NCI-H774 (cell line): ENCODE data around the gene H1-8.
"Not testable (repeated sequence)": the region's sequence is repeated elsewhere in the genome, so short reads cannot be mapped to it uniquely, and the experiment has no call there.

Experiments used
- DNase-seq: peaks from one replicate; lab custom pipeline; 2025; lab: John Stamatoyannopoulos, UW

The H1-8 gene

GRCh38 chr3:129533406-129533805 lies 9.6 kb upstream of the H1-8 start:
- DNase-seq: no peak

- no peak for DNase-seq
These were observed 8.4 kb upstream of the H1-8 start for GRCh38 chr3:129534428-129535027.

GRCh38 chr3:129535075-129535474 lies 7.9 kb upstream of the H1-8 start:
- DNase-seq: no peak

GRCh38 chr3:129536374-129536667 lies 6.7 kb upstream of the H1-8 start:
- no peak for DNase-seq

DNA sequence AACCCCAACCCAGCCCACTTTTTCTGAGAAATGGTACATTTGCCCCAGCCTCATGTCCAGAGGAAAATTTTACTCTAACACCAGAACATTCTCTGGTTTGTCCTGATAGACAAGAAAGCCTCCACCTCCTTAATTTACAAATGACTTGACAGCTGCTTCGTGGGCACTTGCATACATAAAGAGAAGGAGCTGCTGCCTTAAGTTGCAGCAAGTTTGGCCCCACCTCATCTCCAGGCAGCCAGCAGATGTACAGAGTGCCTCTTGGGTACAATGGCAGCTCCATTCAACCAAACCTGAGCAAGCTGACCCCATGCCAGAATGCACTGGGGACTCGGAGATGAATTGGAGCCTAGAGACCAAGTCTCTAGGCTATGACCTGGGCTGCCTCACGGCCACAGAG lies 6.2 kb upstream of the H1-8 start:
- DNase-seq: no peak

DNA sequence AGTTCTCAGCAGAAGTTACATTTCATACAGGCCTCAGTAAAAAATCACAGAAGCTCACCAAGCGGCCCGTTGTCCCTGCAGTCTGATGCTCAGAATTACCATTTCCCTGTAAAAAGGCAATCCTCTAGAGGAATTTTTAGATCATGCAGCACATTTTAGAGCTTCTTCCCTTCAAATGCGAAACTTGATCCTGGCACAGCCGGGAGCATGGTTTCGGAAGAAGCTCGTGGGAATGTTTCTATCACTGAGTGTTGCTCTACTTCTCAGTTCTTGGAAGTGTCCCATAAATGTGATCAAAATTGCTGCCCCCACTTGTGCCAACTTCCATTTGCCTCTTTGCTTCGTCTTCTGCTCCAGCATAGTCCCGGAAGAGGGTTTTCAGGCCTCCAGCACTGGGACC lies 3.8 kb upstream of the H1-8 start:
- DNase-seq: no peak

- no peak for DNase-seq
These were observed 2.0 kb upstream of the H1-8 start for GRCh38 chr3:129540776-129541516.

GRCh38 chr3:129542747-129543146 lies 228 bp upstream of the H1-8 start:
- DNase-seq: no peak

- DNase-seq: no peak
These were observed 1.0 kb downstream of the H1-8 start for GRCh38 chr3:129543999-129544398.

DNA sequence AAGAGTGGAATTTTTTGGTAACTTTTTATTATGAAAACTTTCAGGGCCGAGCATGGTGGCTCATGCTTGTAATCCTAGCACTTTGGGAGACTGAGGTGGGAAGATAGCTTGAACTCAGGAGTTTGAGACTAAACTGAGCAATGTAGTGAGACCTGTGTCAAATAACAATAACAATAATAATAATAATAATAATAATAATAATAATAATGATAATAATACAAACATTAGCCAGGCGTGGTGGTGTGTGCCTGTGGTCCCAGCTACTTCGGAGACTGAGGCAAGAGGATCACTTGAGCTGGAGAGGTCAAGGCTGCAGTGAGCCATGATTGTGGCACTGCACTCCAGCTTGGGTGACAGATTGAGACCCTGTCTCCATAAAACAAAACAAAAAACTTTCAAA lies 3.0 kb downstream of the H1-8 start:
- DNase-seq: not testable (repeated sequence)

GRCh38 chr3:129547241-129547640 lies 4.3 kb downstream of the H1-8 start:
- no peak for DNase-seq

- no peak for DNase-seq
These were observed 5.4 kb downstream of the H1-8 start for GRCh38 chr3:129548104-129548965.

- no peak for DNase-seq
These were observed 6.2 kb downstream of the H1-8 start for GRCh38 chr3:129549006-129549800.

- no peak for DNase-seq
These were observed 6.8 kb downstream of the H1-8 start for GRCh38 chr3:129549805-129550204.

GRCh38 chr3:129552287-129553050 lies 9.5 kb downstream of the H1-8 start:
- DNase-seq: no peak

DNA sequence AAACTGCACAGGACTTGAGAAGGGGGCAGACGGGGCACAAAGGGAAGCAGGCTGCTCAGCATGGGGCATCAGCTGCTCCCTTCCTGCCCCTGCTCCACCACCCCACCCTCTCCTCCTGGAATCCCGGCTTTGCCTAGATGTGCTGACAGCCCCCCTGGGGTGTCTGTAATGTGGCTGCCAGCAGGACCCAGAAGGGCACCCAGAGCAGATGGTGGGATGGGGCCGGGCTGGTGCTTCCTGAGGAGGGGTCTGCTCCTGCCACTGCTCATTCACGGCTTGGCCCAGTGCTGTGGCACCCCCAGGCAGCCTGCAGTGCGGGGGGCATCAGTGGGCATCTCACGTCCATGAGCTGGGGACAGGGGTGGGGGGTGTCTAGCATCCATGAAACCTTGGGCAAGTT lies 10.2 kb downstream of the H1-8 start:
- DNase-seq: no peak

DNA sequence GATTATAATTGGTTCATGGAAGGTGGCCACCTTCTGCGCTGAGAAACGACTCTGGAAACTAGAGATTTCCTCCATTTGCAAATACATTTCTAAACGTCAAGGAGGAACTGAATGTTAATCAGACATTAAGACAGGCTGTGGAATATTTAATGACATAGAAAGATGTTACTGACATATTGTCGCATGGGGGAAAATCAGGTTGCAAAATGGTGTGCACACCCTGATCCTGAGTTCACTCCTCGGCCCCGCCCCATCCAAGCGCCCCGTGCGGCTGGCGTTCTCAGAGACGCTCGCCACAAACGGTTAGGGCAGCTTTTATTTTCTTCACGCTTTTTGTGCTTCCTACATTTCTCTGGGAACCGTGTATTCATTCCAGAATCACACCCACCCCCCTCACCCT lies 10.7 kb downstream of the H1-8 start:
- DNase-seq: no peak

DNA sequence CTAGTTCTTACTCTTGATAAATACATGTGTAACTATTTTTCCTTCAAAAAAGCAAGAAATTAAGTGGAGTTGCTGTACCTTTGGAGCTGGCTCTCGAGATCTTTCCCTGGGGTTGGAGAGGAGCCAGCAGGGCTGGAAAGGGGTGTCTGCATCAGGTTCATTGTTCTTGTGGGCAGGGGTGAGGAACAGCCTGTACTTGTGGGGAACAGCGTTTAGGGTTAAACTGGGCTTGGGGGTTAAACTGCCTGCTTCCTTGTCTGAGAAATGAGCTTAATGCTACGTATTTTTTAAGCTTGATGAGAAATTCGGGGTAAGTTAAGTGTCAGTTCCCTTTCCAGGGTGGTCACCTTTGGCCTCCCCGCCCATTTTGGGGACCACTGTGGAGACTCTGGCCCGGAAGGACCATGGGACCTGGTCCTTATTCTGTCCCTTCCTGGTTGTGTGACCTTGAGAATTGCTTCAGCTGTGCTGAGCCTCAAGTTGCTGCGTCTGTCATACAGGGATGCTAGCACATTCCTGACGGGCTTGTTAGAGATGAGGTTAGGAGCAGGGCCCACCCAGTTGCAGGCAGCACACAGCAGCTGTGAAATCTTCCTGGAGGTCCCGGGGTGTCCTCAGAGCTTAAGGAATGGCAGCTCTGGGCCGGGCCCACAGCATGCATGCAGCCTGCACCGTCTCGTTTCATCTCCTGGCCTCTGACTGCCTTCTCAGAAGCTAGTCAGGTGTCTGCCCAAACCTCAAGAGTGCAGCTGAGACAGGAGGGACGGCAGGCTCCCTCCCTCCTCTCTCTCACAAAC lies 11.6 kb downstream of the H1-8 start:
- DNase-seq: no peak

- no peak for DNase-seq
These were observed 12.2 kb downstream of the H1-8 start for GRCh38 chr3:129555153-129555550.

GRCh38 chr3:129555616-129556357 lies 12.8 kb downstream of the H1-8 start:
- DNase-seq: no peak
